ENCODE results near the gene DOLPP1.

DNA sequence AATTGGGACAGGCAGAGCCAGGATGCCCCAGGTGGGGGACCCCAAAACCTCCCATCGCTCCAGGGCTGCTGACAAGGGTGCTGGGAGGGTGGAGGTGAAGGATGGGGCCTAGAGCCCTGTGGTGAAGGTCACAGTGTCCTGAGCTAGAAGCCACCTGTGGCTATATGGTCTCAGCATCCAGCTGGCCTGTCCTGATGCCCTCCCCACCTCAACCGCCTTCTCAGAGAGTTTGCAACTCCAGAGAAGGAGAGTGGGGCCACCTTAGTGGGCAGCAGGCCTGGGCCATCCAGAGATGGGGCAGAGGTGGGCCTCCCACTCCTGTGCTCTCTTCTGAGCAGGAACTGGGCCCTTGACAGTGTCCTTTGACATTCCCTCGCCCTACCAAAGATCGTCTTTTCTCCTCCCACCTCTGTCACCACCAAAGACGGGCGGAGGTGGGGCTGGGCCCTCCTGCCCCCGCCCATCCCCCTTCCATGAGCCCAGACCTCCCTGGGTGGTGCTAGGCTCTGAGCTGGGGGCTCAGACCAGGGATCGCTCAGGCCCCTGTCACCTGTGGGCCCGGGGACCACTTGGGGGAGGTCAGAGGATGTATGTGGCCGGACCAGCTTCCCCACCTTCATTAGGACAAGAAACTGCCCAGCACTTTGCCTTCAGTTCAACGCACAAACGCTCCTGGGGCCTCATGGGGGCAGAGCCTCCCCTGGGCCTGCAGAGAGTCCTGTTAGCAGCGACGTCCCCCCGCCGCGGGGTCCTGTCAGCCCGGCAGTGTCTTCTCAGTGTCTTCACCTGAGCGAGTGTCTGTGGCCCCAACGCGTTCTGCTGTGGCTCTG lies 10.0 kb upstream of the DOLPP1 start:
- TF ChIP-seq OSR2 (tag by site-specific recombination; IDR thresholded peaks at IDR 0.05) (no peak), ZNF416 (tag by site-specific recombination; IDR thresholded peaks at IDR 0.05) (no peak), ZNF544 (tag by site-specific recombination; IDR thresholded peaks at IDR 0.05) (no peak), ZNF112 (tag by site-specific recombination; IDR thresholded peaks at IDR 0.05) (no peak), ZNF768 (tag by site-specific recombination; IDR thresholded peaks at IDR 0.05) (no peak)
- TF ChIP-seq, protein P1, sequence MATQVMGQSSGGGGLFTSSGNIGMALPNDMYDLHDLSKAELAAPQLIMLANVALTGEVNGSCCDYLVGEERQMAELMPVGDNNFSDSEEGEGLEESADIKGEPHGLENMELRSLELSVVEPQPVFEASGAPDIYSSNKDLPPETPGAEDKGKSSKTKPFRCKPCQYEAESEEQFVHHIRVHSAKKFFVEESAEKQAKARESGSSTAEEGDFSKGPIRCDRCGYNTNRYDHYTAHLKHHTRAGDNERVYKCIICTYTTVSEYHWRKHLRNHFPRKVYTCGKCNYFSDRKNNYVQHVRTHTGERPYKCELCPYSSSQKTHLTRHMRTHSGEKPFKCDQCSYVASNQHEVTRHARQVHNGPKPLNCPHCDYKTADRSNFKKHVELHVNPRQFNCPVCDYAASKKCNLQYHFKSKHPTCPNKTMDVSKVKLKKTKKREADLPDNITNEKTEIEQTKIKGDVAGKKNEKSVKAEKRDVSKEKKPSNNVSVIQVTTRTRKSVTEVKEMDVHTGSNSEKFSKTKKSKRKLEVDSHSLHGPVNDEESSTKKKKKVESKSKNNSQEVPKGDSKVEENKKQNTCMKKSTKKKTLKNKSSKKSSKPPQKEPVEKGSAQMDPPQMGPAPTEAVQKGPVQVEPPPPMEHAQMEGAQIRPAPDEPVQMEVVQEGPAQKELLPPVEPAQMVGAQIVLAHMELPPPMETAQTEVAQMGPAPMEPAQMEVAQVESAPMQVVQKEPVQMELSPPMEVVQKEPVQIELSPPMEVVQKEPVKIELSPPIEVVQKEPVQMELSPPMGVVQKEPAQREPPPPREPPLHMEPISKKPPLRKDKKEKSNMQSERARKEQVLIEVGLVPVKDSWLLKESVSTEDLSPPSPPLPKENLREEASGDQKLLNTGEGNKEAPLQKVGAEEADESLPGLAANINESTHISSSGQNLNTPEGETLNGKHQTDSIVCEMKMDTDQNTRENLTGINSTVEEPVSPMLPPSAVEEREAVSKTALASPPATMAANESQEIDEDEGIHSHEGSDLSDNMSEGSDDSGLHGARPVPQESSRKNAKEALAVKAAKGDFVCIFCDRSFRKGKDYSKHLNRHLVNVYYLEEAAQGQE (tag by site-specific recombination; IDR thresholded peaks at IDR 0.05) = no peak
- TF ChIP-seq, protein P2, sequence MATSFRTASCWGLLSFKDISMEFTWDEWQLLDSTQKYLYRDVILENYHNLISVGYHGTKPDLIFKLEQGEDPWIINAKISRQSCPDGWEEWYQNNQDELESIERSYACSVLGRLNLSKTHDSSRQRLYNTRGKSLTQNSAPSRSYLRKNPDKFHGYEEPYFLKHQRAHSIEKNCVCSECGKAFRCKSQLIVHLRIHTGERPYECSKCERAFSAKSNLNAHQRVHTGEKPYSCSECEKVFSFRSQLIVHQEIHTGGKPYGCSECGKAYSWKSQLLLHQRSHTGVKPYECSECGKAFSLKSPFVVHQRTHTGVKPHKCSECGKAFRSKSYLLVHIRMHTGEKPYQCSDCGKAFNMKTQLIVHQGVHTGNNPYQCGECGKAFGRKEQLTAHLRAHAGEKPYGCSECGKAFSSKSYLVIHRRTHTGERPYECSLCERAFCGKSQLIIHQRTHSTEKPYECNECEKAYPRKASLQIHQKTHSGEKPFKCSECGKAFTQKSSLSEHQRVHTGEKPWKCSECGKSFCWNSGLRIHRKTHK (tag by site-specific recombination; IDR thresholded peaks at IDR 0.05) = no peak

All from HEK293 (cell line).